Activated T-helper 17 cell treated with anti-CD3 and anti-CD28 coated beads, Interleukin-2, amount 50 U/mL, for 72 hours (primary cell): ENCODE results near the gene MBTPS2. TPM values are rescaled to one million over a fixed set of nuclear protein-coding genes. Genes with fewer than 3 reads are reported as not detected.
"Not testable (repeated sequence)": the region's sequence is repeated elsewhere in the genome, so short reads cannot be mapped to it uniquely, and the experiment has no call there.

ENCODE experiments used
- ATAC-seq: fragments of 150-1000 bp; cut with Tn5 transposase; replicated peaks from 2 replicates; pipeline ENCODE4 v1.10.0; 2021; ENCODE audit warnings: mild to moderate bottlenecking, moderate library complexity
- H3K27ac Mint-ChIP-seq: one replicate; pipeline ENCODE4 v1.8.0; 2022; ENCODE audit warnings: mixed read lengths
- H3K27me3 Mint-ChIP-seq: one replicate; pipeline ENCODE4 v1.8.0; 2022; ENCODE audit warnings: mixed read lengths
- H3K36me3 Mint-ChIP-seq: one replicate; pipeline ENCODE4 v1.8.0; 2022; ENCODE audit warnings: low read depth, mild to moderate bottlenecking, mixed read lengths
- H3K4me1 Mint-ChIP-seq: one replicate; pipeline ENCODE4 v1.8.0; 2022; ENCODE audit warnings: mixed read lengths
- H3K4me3 Mint-ChIP-seq: one replicate; pipeline ENCODE4 v1.8.0; 2022; ENCODE audit warnings: mild to moderate bottlenecking, mixed read lengths
- H3K9me3 Mint-ChIP-seq: one replicate; pipeline ENCODE4 v1.8.0; 2022; ENCODE audit warnings: mixed read lengths
- total RNA-seq, 2 donors: library from RNA; stranded (reverse); gene quantifications; one replicate each; pipeline ENCODE4 v1.2.3, GENCODE V29; 2022

Gene MBTPS2
- 1 to 10 TPM; 2.6 to 3.2 TPM for total RNA-seq

GRCh38 chrX:21839334-21840192 lies at the start of gene MBTPS2:
Gene MBTPS2 (plus strand): TSS chrX:21839617. CDS start chrX:21839735, 118 bp downstream.
- ATAC-seq: peak; percentile 82
- Mint-ChIP-seq H3K9me3 (no peaks in the 10 kb centered on the region), H3K4me1 (peaks cover 4% of the 10 kb centered on the region), H3K4me3 (peak within 1 kb of the TSS; percentile 86), H3K27ac (peak within 1 kb of the TSS; percentile 88), H3K36me3 (peaks cover 5% of the 10 kb centered on the region), H3K27me3 (no peaks in the 10 kb centered on the region)

GRCh38 chrX:21798677-21799219 lies 40.7 kb upstream of the MBTPS2 start:
- Mint-ChIP-seq H3K4me3 (no peak overlapping the region), H3K27me3 (no peaks in the 10 kb centered on the region), H3K9me3 (no peaks in the 10 kb centered on the region), H3K36me3 (no peaks in the 10 kb centered on the region), H3K27ac (no peak overlapping the region), H3K4me1 (no peaks in the 10 kb centered on the region)
- ATAC-seq: no peak

- Mint-ChIP-seq H3K9me3 (no peaks in the 10 kb centered on the region), H3K36me3 (no peaks in the 10 kb centered on the region), H3K27ac (no peak overlapping the region), H3K4me1 (no peaks in the 10 kb centered on the region), H3K4me3 (no peak overlapping the region), H3K27me3 (no peaks in the 10 kb centered on the region)
- no peak for ATAC-seq
These were observed 39.6 kb upstream of the MBTPS2 start for GRCh38 chrX:21799767-21800166.

- Mint-ChIP-seq H3K27me3 (no peaks in the 10 kb centered on the region), H3K4me3 (no peak overlapping the region), H3K36me3 (no peaks in the 10 kb centered on the region), H3K4me1 (no peaks in the 10 kb centered on the region), H3K9me3 (no peaks in the 10 kb centered on the region), H3K27ac (no peak overlapping the region)
- no peak for ATAC-seq
These were observed 39.1 kb upstream of the MBTPS2 start for GRCh38 chrX:21800344-21800770.

GRCh38 chrX:21802054-21802670 lies 37.3 kb upstream of the MBTPS2 start:
- no peak overlapping the region for H3K4me3 Mint-ChIP-seq
- no peak for ATAC-seq
- H3K36me3 Mint-ChIP-seq: no peaks in the 10 kb centered on the region
- H3K27ac Mint-ChIP-seq: no peak overlapping the region
- no peaks in the 10 kb centered on the region for H3K27me3 Mint-ChIP-seq
- no peaks in the 10 kb centered on the region for H3K4me1 Mint-ChIP-seq
- no peaks in the 10 kb centered on the region for H3K9me3 Mint-ChIP-seq

GRCh38 chrX:21802839-21803238 lies 36.6 kb upstream of the MBTPS2 start:
- Mint-ChIP-seq H3K36me3 (no peaks in the 10 kb centered on the region), H3K4me3 (no peak overlapping the region), H3K9me3 (no peaks in the 10 kb centered on the region), H3K27ac (no peak overlapping the region), H3K27me3 (no peaks in the 10 kb centered on the region), H3K4me1 (no peaks in the 10 kb centered on the region)
- no peak for ATAC-seq

- H3K4me3 Mint-ChIP-seq: no peak overlapping the region
- H3K27me3 Mint-ChIP-seq: no peaks in the 10 kb centered on the region
- H3K27ac Mint-ChIP-seq: no peak overlapping the region
- H3K36me3 Mint-ChIP-seq: no peaks in the 10 kb centered on the region
- no peaks in the 10 kb centered on the region for H3K9me3 Mint-ChIP-seq
- no peaks in the 10 kb centered on the region for H3K4me1 Mint-ChIP-seq
- peak; percentile 77 for ATAC-seq
These were observed 32.7 kb upstream of the MBTPS2 start for GRCh38 chrX:21806691-21807090.

GRCh38 chrX:21811832-21812231 lies 27.6 kb upstream of the MBTPS2 start:
- Mint-ChIP-seq H3K4me1 (no peaks in the 10 kb centered on the region), H3K4me3 (no peak overlapping the region), H3K36me3 (no peaks in the 10 kb centered on the region), H3K9me3 (no peaks in the 10 kb centered on the region), H3K27ac (no peak overlapping the region), H3K27me3 (no peaks in the 10 kb centered on the region)
- ATAC-seq: no peak

- no peaks in the 10 kb centered on the region for H3K4me1 Mint-ChIP-seq
These were observed 26.8 kb upstream of the MBTPS2 start for GRCh38 chrX:21812628-21813027.

GRCh38 chrX:21813612-21814368 lies 25.6 kb upstream of the MBTPS2 start:
- Mint-ChIP-seq H3K27ac (no peak overlapping the region), H3K4me1 (no peaks in the 10 kb centered on the region), H3K4me3 (no peak overlapping the region), H3K36me3 (no peaks in the 10 kb centered on the region), H3K9me3 (no peaks in the 10 kb centered on the region), H3K27me3 (no peaks in the 10 kb centered on the region)
- no peak for ATAC-seq

More at GRCh38 chrX:21812628-21813027, 26.8 kb upstream of the MBTPS2 start:
- Mint-ChIP-seq H3K9me3 (no peaks in the 10 kb centered on the region), H3K27me3 (no peaks in the 10 kb centered on the region), H3K4me3 (no peak overlapping the region), H3K36me3 (no peaks in the 10 kb centered on the region), H3K27ac (no peak overlapping the region)
- ATAC-seq: no peak

GRCh38 chrX:21816136-21816535 lies 23.3 kb upstream of the MBTPS2 start:
- Mint-ChIP-seq H3K9me3 (no peaks in the 10 kb centered on the region), H3K27ac (no peak overlapping the region), H3K36me3 (no peaks in the 10 kb centered on the region), H3K4me1 (no peaks in the 10 kb centered on the region), H3K4me3 (no peak overlapping the region), H3K27me3 (no peaks in the 10 kb centered on the region)
- ATAC-seq: no peak

GRCh38 chrX:21820170-21820569 lies 19.2 kb upstream of the MBTPS2 start:
- not testable (repeated sequence) for H3K36me3 Mint-ChIP-seq, H3K4me3 Mint-ChIP-seq, H3K27ac Mint-ChIP-seq, H3K9me3 Mint-ChIP-seq, ATAC-seq, H3K27me3 Mint-ChIP-seq, H3K4me1 Mint-ChIP-seq

GRCh38 chrX:21821875-21822274 lies 17.5 kb upstream of the MBTPS2 start:
- Mint-ChIP-seq H3K9me3 (no peaks in the 10 kb centered on the region), H3K4me3 (no peak overlapping the region), H3K27ac (no peak overlapping the region), H3K4me1 (no peaks in the 10 kb centered on the region), H3K27me3 (no peaks in the 10 kb centered on the region), H3K36me3 (no peaks in the 10 kb centered on the region)
- ATAC-seq: no peak

GRCh38 chrX:21831496-21831895 lies 7.9 kb upstream of the MBTPS2 start:
- H3K4me1 Mint-ChIP-seq: no peaks in the 10 kb centered on the region
- no peak for ATAC-seq
- H3K27me3 Mint-ChIP-seq: no peaks in the 10 kb centered on the region
- no peak overlapping the region for H3K4me3 Mint-ChIP-seq
- H3K27ac Mint-ChIP-seq: no peak overlapping the region
- H3K9me3 Mint-ChIP-seq: no peaks in the 10 kb centered on the region
- H3K36me3 Mint-ChIP-seq: no peaks in the 10 kb centered on the region
